NCI-H446 (cell line): ENCODE measurements around the gene CADPS.

Experiments used
- DNase-seq, 2 experiments: peaks; one replicate each; lab custom pipeline; 2025; lab: John Stamatoyannopoulos, UW

The CADPS gene

GRCh38 chr3:62812631-62813030 is 62.6 kb downstream of the CADPS start:
- no peak for DNase-seq

GRCh38 chr3:62811119-62811518 is 64.1 kb downstream of the CADPS start:
- DNase-seq, result no peak

GRCh38 chr3:62809369-62809768 is 65.8 kb downstream of the CADPS start:
- DNase-seq, result no peak

GRCh38 chr3:62805580-62806277 is 69.5 kb downstream of the CADPS start:
- no peak for DNase-seq

GRCh38 chr3:62805106-62805505 is 70.1 kb downstream of the CADPS start:
- DNase-seq, result no peak

- DNase-seq, result no peak
Observed at GRCh38 chr3:62803276-62803675, 71.9 kb downstream of the CADPS start.

GRCh38 chr3:62798000-62798399 is 77.2 kb downstream of the CADPS start:
- no peak for DNase-seq

GRCh38 chr3:62797132-62797531 is 78.1 kb downstream of the CADPS start:
- no peak for DNase-seq

- no peak for DNase-seq
Observed at GRCh38 chr3:62795978-62796657, 79.1 kb downstream of the CADPS start.

GRCh38 chr3:62793946-62794345 is 81.3 kb downstream of the CADPS start:
- no peak for DNase-seq

- DNase-seq, result no peak
Observed at GRCh38 chr3:62785384-62785783, 89.8 kb downstream of the CADPS start.

- no peak for DNase-seq
Observed at GRCh38 chr3:62781121-62781520, 94.1 kb downstream of the CADPS start.

GRCh38 chr3:62777674-62778073 is 97.5 kb downstream of the CADPS start:
- no peak for DNase-seq

- DNase-seq, result no peak
Observed at GRCh38 chr3:62777130-62777529, 98.1 kb downstream of the CADPS start.

- DNase-seq, result peak; percentile 4 to 52
Observed at GRCh38 chr3:62774221-62774620, 101.0 kb downstream of the CADPS start.

- DNase-seq, result no peak
Observed at GRCh38 chr3:62771331-62772072, 103.7 kb downstream of the CADPS start.

- no peak for DNase-seq
Observed at GRCh38 chr3:62768896-62769295, 106.3 kb downstream of the CADPS start.

GRCh38 chr3:62761711-62762110 is 113.5 kb downstream of the CADPS start:
- DNase-seq, result no peak

GRCh38 chr3:62761311-62761710 is 113.9 kb downstream of the CADPS start:
- DNase-seq, result no peak

- DNase-seq, result no peak
Observed at GRCh38 chr3:62758296-62759066, 116.7 kb downstream of the CADPS start.

GRCh38 chr3:62757045-62757444 is 118.2 kb downstream of the CADPS start:
- no peak for DNase-seq

GRCh38 chr3:62755285-62755684 is 119.9 kb downstream of the CADPS start:
- DNase-seq, result no peak
